Fibroblast of skin of left biceps (primary cell): ENCODE data around the gene PHLDB1.
"Not testable (repeated sequence)": the region's sequence is repeated elsewhere in the genome, so short reads cannot be mapped to it uniquely, and the experiment has no call there.

Source experiments
- DNase-seq, 2 experiments: peaks; one replicate each; pipeline ENCODE4 v3.0.0-alpha.2; 2013; ENCODE audit warnings: low read depth in 2 of 2

Gene PHLDB1

DNA sequence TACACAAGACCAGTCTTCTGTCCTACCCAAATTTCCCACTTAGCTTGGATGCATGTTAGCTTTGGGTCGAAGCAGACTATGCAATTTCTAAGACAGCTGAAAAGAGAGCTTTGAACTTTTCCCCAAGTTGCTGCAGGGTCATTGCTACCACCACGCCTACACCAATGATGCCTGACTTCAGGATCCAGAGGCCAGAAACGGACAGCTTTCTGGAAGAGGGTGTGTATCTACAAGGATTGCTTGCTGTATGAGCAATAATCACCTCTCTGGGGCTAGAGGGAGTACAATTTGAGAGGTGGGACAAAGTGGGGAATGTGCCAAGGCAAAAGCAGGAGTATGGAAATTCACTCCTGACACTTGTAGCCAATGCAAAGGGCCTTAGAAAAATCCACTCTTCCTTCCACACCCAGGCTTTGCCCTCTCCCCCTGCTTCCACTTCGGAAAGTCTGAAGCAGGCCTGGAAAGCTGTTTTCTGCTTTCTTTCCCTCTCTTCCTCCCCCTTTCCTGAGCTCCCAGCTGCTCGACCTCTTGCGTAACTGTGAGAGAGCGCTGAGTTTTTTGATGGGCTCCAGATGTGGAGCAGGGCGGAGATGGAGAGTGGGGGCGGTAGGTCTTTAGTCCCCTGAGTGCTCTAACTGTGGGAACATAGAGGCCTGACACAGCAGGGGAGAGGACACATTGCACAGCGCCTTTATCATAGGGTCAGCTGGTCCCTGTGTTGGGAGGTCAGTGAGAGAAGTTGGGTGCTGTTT, 2.1 kb upstream of the PHLDB1 start:
- DNase-seq, result peak; percentile 81 to 87

DNA sequence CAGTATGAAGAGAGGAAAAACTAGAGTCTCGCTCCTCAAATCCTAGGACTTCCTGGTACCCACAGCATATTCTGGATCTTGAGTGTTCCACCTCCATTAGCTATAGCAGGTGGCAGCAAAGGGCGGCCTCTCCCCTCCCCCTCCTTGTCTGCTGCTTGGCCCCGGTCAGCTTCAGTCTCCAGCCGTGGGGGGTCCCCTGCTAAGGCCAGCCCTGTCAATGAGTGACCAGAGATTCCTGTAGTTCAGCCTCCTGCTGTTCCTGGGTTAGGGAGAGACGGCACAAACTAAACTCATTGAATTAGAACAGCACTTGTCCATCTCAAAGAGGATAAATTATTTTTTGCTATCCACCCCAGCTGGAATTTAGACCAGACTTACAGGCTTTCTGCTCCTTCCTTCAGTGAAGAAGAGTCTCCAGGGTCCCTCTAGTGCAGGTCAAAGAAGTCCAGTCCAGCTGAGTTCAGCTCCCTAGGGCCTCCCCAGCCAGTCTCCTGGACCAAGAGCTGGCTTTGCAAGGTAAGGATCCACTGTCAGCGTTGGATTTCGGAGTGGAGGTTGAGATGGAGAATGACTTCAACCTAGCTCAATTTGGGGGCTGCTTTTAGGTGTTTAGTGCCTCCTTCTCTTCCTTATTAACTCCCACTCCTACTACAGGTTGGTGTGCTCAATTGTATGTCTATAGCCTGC, 1.1 kb upstream of the PHLDB1 start:
- DNase-seq, result no peak

DNA sequence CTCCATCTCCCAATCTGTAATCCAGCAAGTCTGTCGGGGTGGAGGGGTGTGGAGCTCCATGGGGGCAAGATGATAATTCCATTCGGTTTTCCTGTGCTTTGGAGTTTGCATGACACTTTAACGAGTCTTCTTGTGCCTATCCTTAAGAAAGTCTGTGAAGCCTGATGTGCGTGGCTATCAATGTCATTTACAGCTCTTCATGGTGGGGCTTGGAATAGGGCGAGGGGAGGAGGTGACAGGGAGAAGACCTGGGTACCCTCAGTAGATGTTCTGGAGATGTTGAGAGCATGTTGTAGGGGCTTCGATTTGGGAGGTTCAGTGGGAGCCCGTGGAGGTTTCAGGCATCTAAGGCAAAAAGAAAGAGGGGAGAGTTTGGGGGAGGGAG, 579 bp upstream of the PHLDB1 start:
- no peak for DNase-seq

DNA sequence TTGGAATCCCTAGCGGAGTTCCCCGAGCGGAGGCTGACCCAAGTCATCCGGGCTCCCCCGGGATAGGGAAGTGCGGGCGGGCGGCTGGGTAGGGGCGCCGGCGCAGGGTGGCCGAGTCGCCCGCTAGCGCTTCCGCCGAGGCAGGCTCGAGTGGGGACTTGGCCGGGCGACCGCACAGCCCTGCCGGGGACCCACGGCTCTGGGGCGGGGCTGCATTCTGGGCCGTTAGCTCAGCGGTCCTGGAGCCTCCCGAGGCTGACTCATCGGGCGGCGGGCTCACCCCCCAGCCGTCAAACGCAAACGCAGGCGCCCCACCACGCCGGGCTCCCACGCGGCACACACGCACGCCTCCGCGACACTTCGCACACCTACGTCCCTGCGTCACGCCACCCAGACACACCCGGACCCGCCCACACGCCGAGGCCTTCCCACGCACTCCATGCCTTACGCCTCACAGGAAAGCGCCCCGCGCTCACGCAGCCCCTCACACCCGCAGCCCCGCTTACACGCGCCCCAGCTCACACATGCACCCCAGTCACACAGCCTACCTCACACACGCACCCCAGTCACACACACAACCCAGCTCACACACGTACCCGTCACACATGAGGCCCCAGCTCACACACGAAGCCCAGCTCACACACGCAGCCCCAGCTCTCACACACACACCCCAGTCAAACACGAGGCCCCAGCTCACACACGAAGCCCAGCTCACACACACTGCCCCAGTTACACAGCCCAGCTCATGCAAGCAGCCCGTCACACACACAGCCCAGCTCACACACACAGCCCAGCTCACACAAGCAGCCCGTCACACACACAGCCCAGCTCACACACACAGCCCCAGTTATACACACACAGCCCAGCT, 1.2 kb downstream of the PHLDB1 start:
- DNase-seq, result no peak

DNA sequence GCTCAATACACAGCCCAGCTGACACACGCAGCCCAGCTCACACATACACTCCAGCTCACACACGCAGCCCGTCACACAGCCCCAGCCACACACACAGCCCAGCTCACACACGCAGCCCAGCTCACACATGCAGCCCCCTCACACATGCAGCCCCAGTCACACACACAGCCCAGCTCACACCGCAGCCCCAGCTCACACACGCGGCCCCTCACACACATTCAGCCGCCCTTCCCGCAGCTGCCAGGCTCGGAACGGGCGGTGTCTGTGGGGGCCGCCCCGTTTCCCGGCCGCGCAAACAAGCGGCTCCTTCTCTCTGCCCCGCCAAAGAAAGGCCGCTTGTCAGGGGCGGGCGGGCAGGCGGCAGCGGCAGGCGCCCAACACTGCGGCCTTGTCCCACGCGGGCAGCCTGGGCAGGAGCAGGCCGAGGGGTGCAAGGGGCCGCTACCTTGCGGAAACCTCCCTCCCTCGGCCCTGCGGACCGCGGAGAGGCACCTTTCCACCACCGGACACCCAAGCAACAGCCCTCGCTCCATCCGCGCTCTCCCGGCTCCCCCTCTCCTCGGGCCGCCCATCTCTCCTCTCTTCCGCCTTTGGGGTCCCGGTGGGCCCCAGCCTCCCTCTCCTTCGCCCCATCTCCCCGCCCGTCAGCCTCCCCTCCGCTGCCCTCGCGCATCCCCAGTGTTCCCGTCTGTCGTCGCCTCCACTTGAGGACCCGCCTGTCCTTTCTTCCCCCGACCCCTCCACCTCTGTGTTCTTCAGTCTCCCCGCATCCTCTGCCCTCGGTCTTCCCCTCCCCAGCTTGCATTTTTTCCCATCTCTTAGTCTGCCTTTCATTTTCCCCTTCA, 2.2 kb downstream of the PHLDB1 start:
- DNase-seq, result no peak

DNA sequence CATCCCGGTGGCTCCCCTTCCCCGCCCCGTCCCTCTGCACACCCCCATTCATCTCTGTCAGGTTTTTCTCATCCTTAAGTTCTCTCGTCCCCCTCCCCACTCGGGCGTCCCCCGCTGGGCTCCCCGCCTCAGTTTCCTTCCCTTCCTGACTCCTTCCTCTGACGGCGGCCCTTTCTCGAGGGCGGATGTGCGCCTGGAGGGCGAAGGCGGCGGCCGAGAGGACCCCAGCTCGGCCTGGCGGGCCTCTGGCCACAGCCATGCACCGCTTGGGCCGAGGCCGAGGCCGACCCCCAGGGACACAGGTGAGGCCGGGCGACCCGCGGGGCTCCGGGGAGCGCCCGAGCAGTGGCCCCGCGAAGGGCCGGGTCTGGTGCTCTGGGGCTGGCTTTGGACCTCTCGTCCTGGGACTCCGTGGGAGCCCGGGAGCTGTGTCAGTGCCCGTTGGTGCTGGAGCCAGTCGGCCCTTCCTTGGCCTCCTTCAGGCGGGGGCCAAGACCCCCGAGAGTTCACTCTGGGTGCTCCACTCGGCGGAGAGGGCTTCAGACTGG, 2.9 kb downstream of the PHLDB1 start:
- no peak for DNase-seq

DNA sequence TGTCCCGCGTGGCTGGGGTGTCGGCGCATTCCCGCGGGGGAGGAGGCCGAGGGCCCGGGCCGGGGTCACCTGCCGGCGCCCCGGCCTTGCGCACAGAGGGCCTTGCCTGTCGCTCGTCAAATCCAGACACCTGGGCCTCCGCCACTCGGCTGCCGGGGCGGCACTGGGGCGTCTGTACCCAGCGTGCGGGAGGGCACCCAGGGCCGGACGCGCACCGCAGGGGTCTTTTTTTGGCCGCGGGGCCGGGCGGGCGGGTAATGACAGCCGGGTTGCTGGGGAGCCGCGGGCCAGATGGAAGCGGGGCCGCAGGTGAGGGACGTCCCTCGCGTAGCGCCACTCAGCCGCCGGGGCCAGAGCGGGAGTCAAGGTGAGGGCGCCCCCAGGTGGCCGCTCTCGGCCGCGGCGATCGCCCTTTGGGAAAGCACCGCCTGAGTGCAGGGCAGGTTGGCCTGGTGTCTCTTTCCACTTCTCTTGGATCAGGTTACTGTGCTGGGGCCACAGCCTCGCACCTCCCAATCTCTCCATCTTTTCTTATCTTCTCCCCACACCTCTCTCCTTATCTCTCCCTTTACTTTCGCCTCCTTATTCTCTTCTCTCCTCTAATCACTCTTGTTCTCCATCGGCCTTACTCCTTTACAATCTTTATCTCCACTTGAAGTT, 3.5 kb downstream of the PHLDB1 start:
- no peak for DNase-seq

DNA sequence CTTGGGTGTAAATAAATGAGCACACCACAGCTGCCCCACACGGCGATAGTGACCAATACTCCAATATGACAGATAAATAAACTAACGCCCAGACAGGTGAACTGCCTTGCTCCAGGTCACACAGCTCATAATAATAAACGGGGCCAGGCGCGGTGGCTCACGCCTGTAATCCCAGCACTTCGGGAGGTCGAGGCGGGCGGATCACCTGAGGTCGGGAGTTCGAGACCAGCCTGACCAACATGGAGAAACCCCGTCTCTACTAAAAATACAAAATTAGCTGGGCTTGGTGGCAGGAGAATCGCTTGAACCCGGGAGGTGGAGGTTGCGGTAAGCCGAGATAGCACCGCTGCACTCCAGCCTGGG, 4.0 kb downstream of the PHLDB1 start:
- DNase-seq, result not testable (repeated sequence)

DNA sequence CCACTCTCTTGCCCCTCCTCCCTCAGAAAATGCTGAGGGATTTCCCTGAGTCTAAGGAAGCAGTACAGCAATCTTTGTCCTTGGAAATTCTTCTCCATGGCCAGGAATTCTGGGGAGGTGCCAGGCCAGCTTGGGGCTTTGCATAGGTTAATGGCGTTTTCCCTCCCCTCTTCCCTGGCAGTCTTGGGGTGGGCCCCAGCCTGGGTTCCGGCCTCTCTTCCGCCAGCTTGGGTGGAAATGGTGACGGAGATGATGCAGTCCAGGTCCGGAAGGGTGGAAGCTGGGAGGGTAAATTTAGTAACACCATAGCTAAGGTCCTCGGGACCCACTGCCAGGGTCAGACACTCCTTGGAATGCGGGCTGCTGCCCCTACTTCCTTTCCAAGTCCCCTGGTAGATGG, 5.0 kb downstream of the PHLDB1 start:
- DNase-seq, result no peak

DNA sequence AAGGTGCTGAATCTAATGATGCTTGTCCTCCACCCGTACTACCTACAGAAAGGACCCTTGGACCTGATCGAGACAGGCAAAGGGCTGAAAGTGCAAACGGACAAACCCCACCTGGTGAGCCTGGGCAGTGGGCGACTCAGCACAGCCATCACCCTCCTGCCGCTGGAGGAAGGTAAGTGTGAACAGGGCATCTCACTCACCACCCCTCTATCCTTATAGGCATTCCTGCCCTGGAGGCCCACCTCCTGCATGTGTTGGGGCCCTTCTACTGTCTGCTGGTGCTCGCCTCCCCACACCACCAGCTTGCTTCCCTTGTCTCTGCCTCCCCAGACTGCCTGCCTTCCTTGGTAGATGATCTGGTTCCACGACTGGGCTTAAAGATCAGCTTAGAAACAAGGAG, 7.1 kb downstream of the PHLDB1 start:
- DNase-seq, result no peak

DNA sequence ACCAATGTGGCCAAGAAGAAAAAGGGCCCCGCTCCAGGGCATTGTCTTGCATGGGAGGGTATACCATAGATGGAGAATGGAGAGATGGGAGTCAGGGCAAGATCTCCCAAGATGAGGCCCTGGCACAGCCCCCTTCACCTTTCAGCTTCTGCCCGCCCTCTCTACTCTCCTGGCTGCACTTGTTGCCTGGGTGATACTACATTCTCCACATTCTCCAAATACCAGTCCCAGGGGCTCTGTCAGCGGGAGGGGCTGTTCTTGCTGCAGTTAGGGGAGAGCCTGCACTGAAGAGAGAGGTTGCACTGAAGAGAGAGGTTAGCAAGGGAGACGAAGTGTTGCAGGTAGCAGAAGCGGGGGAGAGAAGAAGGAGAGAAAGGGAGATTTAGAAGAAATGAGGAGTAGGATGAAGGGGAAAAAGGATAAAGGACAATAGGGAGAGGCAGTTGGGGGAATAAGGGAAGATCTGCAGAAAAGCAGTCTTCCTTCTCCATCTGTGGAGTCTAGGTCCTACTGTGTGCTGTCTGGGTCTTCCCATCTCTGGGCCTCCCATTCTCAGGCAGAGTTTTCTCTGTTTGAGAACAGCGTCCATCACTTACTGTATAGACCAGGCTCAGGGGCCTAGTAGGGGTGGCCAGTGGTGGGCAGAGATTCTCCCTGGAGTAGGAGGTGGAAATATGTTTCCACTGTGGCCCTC, 8.0 kb downstream of the PHLDB1 start:
- DNase-seq, result no peak

DNA sequence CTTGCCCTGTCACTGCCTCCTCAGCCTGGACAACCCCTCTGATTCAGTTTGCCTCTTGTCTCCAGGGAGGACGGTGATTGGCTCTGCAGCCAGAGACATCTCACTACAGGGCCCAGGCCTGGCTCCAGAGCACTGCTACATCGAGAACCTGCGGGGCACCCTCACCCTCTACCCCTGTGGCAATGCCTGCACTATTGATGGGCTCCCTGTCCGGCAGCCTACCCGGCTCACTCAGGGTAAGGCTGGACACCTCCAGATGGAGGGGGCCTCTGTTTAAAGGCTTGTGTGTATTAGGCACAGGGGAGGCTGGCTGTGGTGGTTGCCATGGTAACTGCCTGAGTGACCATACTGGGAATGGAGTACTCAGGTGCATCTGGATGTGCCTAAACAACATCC, 8.6 kb downstream of the PHLDB1 start:
- no peak for DNase-seq

DNA sequence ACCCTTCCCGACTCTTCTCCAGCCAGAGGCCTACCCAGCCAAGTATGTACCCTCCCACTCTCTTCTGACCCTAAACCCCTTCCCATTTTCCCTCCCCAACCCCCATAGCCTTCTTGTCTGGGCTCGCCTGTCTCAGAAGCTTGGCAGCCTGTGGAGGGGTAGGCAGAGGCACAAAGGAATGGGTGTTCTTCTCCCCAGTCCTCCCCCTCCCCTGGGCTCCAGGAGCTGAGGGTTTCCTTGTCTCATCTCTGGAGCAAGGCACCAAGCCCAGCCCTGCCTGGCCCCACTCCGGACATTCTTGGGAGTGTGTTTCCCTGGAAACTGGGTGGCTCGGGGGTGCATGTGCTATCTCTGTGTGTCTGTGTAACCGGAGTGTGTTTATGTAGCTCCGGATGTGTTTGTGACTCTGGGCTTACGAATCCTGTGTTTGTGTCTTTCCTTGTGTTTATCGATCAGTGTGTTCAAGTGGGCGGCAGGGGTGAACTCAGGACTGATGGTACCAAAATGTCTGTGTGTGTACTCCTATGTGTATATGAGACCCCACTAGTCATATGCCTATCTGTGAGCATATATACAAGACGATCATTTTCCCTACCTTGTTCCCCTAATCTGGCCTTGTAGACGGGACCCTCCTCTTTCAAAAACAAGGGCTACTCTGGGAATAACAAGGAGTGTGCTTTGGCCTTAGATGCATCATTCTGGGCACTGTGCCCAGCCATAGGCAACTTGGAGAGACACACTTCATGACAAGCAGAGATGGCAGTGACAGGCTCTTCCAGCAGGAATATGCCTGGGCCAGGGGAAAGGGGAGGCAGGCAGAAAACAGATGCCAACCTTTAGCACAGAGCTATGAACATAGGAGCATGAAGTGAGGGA, 10.9 kb downstream of the PHLDB1 start:
- no peak for DNase-seq

DNA sequence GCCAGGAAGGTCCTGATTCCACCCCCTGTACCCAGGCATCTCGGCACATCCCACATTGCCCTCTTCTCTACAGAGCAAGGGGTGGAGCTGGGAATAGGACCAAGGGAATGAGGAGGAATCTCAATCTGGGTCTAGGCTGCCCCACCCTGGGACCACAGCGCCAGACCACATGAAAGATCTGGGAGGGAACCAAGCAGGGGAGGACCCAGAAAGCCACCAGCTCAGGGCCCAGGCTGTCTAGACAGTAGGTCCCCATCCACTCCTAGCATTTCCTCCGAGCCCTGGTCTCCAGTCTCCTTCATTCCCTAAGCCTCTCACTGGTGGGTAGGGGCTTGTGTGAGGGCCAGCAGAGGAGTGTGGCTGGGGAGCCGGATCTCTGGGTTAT, 11.6 kb downstream of the PHLDB1 start:
- no peak for DNase-seq

DNA sequence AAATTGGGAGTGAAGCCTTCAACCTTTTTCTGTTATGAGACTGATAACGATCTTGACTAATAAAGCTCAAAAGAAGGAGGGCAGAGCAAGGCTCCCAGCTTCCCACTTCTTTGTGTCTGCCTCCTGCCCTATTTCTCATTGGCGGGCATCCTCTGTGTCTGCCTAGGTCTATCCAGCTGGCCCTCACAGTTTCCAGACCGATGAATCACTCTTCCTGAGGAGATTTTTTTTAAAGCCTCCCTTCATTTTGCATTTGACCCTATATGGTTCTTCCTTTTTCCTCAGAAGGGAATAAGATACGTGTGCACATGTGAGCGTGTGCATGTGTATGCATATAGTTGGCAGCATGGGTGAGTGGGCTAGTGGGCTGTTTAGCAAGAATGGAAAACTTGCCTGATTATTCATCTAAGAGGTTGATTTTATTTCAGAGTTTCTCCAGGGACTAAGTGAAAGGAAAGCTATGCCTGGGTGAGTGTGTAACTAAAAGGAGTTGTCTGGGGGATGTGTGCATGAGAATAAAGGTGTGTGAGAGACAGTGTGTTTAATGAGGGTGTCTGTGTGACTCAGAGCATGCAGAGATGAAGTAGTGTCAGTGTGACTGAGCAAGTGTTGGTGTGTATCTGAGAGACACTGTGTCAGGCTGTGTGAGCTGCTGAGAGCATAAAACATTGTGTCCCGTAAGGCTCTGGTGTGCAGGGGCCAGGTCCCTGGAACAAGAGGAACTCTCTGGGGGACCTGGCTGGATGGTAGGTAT, 12.2 kb downstream of the PHLDB1 start:
- DNase-seq, result peak; percentile 91 to 92

DNA sequence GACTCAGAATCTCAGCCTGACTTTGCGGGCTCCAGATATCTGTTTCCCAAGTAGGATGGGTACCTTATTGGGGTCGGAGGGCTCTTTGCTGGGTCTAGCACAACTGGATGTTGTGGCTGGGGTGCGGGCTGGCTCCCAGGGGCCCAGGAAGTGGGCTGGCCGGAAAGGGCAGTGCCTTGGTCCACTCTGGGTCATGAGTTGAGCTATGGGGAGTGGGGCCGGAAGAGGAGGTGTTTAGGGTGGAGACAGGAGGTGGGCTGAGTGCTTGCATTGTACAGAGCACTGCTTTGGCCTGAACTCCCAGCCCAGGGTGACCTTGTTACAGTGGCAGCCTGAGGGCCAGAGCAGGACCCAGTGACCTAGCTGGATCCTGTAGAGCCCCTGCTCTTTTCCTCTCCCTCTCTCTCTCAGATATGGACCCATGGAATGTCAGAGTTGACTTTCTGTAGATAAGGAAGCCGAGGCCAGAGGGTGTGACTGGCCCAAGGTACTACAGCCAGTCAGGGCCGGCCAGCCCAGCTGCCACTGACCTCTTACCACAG, 13.2 kb downstream of the PHLDB1 start:
- no peak for DNase-seq

DNA sequence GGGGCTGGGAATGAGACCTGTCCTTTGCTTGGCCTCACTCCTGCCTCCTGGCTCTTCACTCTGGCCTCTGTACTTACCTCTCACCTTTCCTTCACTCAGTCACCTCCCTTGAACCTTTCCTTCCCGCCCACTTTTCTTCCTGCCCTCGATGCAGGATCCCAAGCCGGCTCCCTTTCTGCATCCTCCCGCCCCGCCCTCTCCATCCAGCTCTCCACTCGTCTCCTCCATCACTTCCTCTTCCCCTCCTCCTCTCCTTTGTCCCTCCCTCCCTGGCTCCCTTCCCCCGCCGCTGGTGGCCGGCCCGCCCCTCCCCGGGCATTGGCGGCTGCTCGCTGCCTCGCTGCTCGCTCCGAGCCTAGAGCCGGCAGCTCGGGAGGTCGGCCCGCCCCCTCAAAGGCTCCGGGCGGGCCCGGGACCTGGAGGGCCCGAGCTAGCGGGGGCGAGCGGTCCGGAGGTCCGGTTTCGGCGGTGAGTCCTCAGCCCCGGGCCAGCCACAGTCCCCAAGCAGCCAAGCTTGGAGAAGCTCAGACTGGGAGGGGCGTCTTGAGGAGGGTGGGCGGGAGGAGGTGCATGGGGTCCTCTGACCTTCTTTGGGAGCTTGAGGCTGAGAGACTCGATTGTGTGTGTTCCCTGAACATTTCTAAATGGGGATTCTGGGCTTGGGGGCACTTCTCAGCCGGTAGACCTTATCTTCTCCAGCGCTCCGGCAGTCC, 13.8 kb downstream of the PHLDB1 start:
- peak; percentile 65 to 70 for DNase-seq
